ENCODE data around the gene DGKQ. TPM values are rescaled to one million over a fixed set of nuclear protein-coding genes. Genes with fewer than 3 reads are reported as not detected.

DGKQ gene
- total and polyA plus RNA-seq, 2 of the 8 experiments (the other 6 are each of a cell fraction or from before 2014, with no cell fraction given) = 7.3 to 9.7 TPM

DNA sequence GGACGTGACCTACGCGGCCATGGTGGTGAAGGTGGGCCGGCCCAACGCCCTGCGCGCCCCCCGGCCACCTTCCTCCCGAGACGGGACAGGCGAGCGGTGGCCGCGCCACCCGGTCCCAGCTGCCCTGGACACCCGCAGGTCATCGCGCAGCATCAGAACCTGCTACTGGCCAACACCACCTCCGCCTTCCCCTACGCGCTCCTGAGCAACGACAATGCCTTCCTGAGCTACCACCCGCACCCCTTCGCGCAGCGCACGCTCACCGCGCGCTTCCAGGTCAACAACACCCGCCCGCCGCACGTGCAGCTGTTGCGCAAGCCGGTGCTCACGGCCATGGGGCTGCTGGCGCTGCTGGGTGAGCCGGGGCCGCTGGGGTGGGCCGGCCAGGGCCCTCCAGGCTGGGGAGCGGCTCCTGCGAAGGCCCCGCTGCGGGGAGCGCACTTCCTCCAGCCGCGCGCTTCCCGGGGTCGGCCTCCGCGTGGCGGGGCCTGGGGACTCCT is 28.8 kb upstream of the DGKQ start:
- H3K23ac ChIP-seq (ENCODE audit: insufficient read length) = no peak overlapping the region
- H3K4me2 ChIP-seq (ENCODE audit: insufficient read depth in 1 of 2, low read depth in 2 of 2, low read length in 2 of 2) = peak overlapping the region; percentile 61 to 76
- no peak overlapping the region for H3K4ac ChIP-seq (replicated peaks; ENCODE audit: insufficient read length, low read depth, low read length)
- no peak overlapping the region for H2BK120ac ChIP-seq (replicated peaks; ENCODE audit: low read depth, low read length)
- H4K20me1 ChIP-seq (replicated peaks in 1 of 2; ENCODE audit: control insufficient read depth in 1 of 2, insufficient read depth in 2 of 2, low read length in 2 of 2) = peaks cover 2 to 18% of the 10 kb centered on the region in 2 experiments
- no peak overlapping the region for H3K14ac ChIP-seq (ENCODE audit: insufficient read length)
- no peak overlapping the region for H3K27ac ChIP-seq (ENCODE audit: low read depth, low read length)
- peak overlapping the region; percentile 88; the same call in 1 of the 2 replicates for H2BK15ac ChIP-seq (ENCODE audit: low read length)
- peak overlapping the region; percentile 9 to 60 (median 32) for H3K4me3 ChIP-seq (ENCODE audit: extremely low read depth in 1 of 4, insufficient read depth in 2 of 4, low read depth in 3 of 4, low read length in 4 of 4)
- peaks cover 54 to 89% (median 85%) of the 10 kb centered on the region in 4 experiments for H3K27me3 ChIP-seq (replicated peaks in 1 of 4; ENCODE audit: control insufficient read depth in 3 of 4, extremely low read depth in 1 of 4, insufficient read depth in 3 of 4, low read length in 3 of 4)
- H3K9ac ChIP-seq (replicated peaks in 1 of 4; ENCODE audit: extremely low read depth in 1 of 4, low read depth in 3 of 4, low read length in 3 of 4) = no peak overlapping the region
- no peak overlapping the region for H4K91ac ChIP-seq (replicated peaks; ENCODE audit: insufficient read length, low read length)
- no peak overlapping the region for H2AK5ac ChIP-seq (ENCODE audit: low read depth, low read length)
- peaks cover 12% of the 10 kb centered on the region; the same call in 1 of the 2 replicates for H3K23me2 ChIP-seq (ENCODE audit: low read depth, low read length)
- no peak overlapping the region for H2BK5ac ChIP-seq (ENCODE audit: low read depth, low read length)
- FAIRE-seq = no peak
- no peaks in the 10 kb centered on the region for H3K36me3 ChIP-seq (ENCODE audit: control insufficient read depth in 2 of 4, insufficient read depth in 4 of 4, low read length in 3 of 4)
- no peaks in the 10 kb centered on the region for H3K9me3 ChIP-seq (ENCODE audit: insufficient read depth in 2 of 2, low read depth in 1 of 2, low read length in 1 of 2)
- no peak overlapping the region for H2BK20ac ChIP-seq (ENCODE audit: low read length)
- H2AFZ ChIP-seq (ENCODE audit: low read length) = no peak overlapping the region; the same call in 1 of the 2 replicates
- WGBS, 2 experiments (ENCODE audit: extremely low coverage in 1 of 2, insufficient coverage in 1 of 2, insufficient read length in 1 of 2, insufficient replicate concordance in 2 of 2, low coverage in 1 of 2, low lambda C conversion rate in 2 of 2, missing lambda C conversion rate in 1 of 2) = 10% methylated on average over 44 of the region's 54 CpGs; no CpG with 5 or more reads in 1 of the 2 experiments
- ChIA-PET CTCF (ENCODE audit: partially characterized antibody) (interaction anchor here (0.9 to 1.9 kb wide), 2 partner anchors 15 to 746 kb away, joined by 3 to 5 read pairs; partner anchors contain the start of gene IDUA), POLR2A (ENCODE audit: partially characterized antibody) (interaction anchor here (1.3 kb wide), 1 partner anchor 31 kb away, joined by 3 read pairs; no protein-coding TSS in a partner anchor)
- H3K56ac ChIP-seq (replicated peaks; ENCODE audit: insufficient read length, low read depth, low read length) = no peak overlapping the region
- no peak overlapping the region for H4K5ac ChIP-seq (ENCODE audit: insufficient read length, low read depth, low read length)
- H3K4me1 ChIP-seq (replicated peaks in 1 of 4; ENCODE audit: control insufficient read depth in 3 of 4, insufficient read depth in 4 of 4, low read length in 3 of 4) = peaks cover 0 to 4% (median 4%) of the 10 kb centered on the region in 4 experiments; a peak in 5 of 7 replicates
- H3K79me2 ChIP-seq (ENCODE audit: control insufficient read depth in 1 of 2, insufficient read depth in 2 of 2, low read length in 2 of 2) = no peaks in the 10 kb centered on the region
- no peak overlapping the region for H4K8ac ChIP-seq (ENCODE audit: extremely low read depth, insufficient read depth, low read length)
- no peaks in the 10 kb centered on the region for H3K79me1 ChIP-seq (ENCODE audit: low read depth, low read length)
- no peak overlapping the region for H2BK12ac ChIP-seq (ENCODE audit: low read depth, low read length)
- H3K18ac ChIP-seq (ENCODE audit: extremely low read depth, low read length) = peak overlapping the region; percentile 48
- no peak for DNase-seq (ENCODE audit: low read depth in 1 of 2, low spot score in 2 of 2)
- TF ChIP-seq, protein P1, sequence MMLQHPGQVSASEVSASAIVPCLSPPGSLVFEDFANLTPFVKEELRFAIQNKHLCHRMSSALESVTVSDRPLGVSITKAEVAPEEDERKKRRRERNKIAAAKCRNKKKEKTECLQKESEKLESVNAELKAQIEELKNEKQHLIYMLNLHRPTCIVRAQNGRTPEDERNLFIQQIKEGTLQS (IDR thresholded peaks at IDR 0.05; ENCODE audit: insufficient read depth, low read depth, low read length) = no peak
- TF ChIP-seq CTBP2 (IDR thresholded peaks at IDR 0.05; ENCODE audit: borderline replicate concordance, insufficient read depth, insufficient read length, low read length) = peak; percentile 19
- TF ChIP-seq CBX5 (IDR thresholded peaks at IDR 0.05; ENCODE audit: low read depth, low read length) = no peak
- TF ChIP-seq BCL11A (IDR thresholded peaks at IDR 0.05; ENCODE audit: low read depth in 2 of 2, low read length in 2 of 2) = no peak
- no peak for TF ChIP-seq SRF (IDR thresholded peaks at IDR 0.05; ENCODE audit: low read depth, low read length)
- 0 out of 4 replicates have a peak, but pooled peaks of 1 of the 2 experiments have one; percentile 21 for TF ChIP-seq HDAC2 (IDR thresholded peaks at IDR 0.05; ENCODE audit: borderline replicate concordance in 1 of 2, low read depth in 2 of 2, low read length in 2 of 2)
- no peak for TF ChIP-seq ZNF274 (IDR thresholded peaks at IDR 0.05; ENCODE audit: borderline replicate concordance, extremely low read depth, low read length)
- no peak for TF ChIP-seq SIRT6 (IDR thresholded peaks at IDR 0.05; ENCODE audit: low read length)
- no peak for TF ChIP-seq RBBP5 (IDR thresholded peaks at IDR 0.05; ENCODE audit: borderline replicate concordance, low read depth, low read length)
- TF ChIP-seq, protein P2, sequence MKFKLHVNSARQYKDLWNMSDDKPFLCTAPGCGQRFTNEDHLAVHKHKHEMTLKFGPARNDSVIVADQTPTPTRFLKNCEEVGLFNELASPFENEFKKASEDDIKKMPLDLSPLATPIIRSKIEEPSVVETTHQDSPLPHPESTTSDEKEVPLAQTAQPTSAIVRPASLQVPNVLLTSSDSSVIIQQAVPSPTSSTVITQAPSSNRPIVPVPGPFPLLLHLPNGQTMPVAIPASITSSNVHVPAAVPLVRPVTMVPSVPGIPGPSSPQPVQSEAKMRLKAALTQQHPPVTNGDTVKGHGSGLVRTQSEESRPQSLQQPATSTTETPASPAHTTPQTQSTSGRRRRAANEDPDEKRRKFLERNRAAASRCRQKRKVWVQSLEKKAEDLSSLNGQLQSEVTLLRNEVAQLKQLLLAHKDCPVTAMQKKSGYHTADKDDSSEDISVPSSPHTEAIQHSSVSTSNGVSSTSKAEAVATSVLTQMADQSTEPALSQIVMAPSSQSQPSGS (IDR thresholded peaks at IDR 0.05; ENCODE audit: low read length) = no peak

All from H1 (cell line).